SKM-1 (cell line): ENCODE measurements around the gene TP53BP1.
"Not testable (repeated sequence)": the region's sequence is repeated elsewhere in the genome, so short reads cannot be mapped to it uniquely, and the experiment has no call there.

Source experiments
- DNase-seq: peaks from one replicate; lab custom pipeline; 2025; ENCODE audit not compliant: unreplicated experiment; lab: John Stamatoyannopoulos, UW

The TP53BP1 gene

GRCh38 chr15:43492673-43493601 lies at the start of gene TP53BP1:
TSS of gene TP53BP1 (minus strand) at chr15:43493156. CDS start at chr15:43493043, 113 bp downstream.
- peak; percentile 59 for DNase-seq

DNA sequence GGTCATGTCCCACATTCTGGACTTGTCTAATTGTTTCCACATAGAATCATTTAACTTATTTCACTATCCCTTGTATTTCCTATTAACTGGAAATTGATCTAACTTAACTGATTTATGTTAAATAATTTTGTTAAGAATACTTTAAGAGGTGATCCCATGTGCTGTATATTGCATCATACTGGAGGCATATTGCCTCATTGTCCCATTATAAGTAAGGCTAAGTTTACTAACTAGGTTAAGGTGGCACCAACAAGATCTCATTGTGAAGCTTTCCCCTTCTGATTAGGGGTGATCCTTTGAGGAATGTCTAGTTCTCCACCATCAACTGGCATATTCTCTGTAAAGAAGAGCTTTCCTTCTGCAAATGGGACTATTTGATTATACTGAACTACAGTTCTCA lies 48.8 kb upstream of the TP53BP1 start:
- no peak for DNase-seq

- no peak for DNase-seq
These were observed 45.1 kb upstream of the TP53BP1 start for GRCh38 chr15:43538091-43538490.

- no peak for DNase-seq
These were observed 41.9 kb upstream of the TP53BP1 start for GRCh38 chr15:43534897-43535296.

DNA sequence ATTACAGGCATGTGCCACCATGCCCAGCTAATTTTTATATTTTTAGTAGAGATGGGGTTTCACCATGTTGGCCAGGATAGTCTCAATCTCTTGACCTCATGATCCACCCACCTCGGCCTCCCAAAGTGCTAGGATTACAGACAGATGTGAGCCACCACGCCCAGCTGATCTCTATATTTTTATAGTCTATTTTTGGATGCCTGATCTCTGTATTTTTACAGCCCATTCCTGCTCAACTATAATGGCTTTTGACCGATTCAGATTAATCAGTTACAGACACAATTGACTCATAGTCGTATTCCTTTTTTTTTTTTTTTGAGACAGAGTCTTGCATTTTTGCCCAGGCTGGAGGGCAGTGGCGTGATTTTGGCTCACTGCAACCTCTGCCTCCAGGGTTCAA lies 39.9 kb upstream of the TP53BP1 start:
- not testable (repeated sequence) for DNase-seq

DNA sequence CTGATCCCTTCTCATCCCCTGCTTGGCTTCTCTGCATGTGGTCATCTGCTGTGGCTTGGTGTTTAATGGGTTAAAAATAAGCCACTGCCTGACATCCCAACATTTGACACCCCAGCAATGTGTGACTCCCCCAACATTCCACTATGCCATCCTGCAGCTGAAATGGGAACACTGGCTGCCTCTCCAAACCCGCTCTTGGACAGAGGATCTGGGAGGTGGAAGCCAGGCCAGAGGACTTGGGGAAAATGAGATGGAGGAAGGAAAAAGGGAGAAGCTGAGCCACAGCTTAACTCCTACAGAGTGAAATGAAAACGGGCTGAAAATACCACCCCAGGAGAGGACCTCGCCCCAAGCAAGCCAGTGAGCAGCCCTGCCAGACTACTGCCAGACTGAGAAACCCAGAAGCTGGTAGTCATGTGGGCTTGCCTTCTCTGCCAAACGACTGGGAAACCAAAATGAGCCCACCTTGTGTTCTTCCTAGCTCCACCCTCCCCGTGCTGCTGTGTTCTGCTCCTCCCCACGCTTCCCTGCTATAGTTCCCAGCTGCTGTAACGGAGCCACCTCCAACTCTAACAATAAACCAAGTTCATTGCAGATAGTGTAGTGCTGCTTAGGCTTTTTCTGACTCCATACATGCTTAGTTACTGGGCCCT lies 38.2 kb upstream of the TP53BP1 start:
- DNase-seq: no peak

GRCh38 chr15:43529587-43530345 lies 36.8 kb upstream of the TP53BP1 start:
- DNase-seq: no peak

GRCh38 chr15:43529141-43529540 lies 36.2 kb upstream of the TP53BP1 start:
- DNase-seq: no peak

- DNase-seq: no peak
These were observed 35.6 kb upstream of the TP53BP1 start for GRCh38 chr15:43528542-43529007.

GRCh38 chr15:43527802-43528541 lies 35.0 kb upstream of the TP53BP1 start:
- DNase-seq: no peak

DNA sequence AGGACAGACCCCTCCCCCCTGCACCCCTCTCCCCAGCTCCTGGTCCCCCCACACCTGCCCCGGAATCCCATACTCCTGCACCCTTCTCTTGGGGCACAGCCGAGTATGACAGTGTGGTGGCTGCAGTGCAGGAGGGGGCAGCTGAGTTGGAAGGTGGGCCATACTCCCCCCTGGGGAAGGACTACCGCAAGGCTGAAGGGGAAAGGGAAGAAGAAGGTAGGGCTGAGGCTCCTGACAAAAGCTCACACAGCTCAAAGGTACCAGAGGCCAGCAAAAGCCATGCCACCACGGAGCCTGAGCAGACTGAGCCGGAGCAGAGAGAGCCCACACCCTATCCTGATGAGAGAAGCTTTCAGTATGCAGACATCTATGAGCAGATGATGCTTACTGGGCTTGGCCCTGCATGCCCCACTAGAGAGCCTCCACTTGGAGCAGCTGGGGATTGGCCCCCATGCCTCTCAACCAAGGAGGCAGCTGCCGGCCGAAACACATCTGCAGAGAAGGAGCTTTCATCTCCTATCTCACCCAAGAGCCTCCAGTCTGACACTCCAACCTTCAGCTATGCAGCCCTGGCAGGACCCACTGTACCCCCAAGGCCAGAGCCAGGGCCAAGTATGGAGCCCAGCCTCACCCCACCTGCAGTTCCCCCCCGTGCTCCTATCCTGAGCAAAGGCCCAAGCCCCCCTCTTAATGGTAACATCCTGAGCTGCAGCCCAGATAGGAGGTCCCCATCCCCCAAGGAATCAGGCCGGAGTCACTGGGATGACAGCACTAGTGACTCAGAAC lies 34.3 kb upstream of the TP53BP1 start:
- no peak for DNase-seq

DNA sequence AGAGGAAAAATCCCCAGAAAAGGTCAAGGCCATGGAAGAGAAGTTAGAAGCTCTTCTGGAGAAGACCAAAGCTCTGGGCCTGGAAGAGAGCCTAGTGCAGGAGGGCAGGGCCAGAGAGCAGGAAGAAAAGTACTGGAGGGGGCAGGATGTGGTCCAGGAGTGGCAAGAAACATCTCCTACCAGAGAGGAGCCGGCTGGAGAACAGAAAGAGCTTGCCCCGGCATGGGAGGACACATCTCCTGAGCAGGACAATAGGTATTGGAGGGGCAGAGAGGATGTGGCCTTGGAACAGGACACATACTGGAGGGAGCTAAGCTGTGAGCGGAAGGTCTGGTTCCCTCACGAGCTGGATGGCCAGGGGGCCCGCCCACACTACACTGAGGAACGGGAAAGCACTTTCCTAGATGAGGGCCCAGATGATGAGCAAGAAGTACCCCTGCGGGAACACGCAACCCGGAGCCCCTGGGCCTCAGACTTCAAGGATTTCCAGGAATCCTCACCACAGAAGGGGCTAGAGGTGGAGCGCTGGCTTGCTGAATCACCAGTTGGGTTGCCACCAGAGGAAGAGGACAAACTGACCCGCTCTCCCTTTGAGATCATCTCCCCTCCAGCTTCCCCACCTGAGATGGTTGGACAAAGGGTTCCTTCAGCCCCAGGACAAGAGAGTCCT lies 33.4 kb upstream of the TP53BP1 start:
- no peak for DNase-seq

GRCh38 chr15:43525131-43525530 lies 32.2 kb upstream of the TP53BP1 start:
- DNase-seq: no peak

- DNase-seq: no peak
These were observed 31.4 kb upstream of the TP53BP1 start for GRCh38 chr15:43524254-43524845.

DNA sequence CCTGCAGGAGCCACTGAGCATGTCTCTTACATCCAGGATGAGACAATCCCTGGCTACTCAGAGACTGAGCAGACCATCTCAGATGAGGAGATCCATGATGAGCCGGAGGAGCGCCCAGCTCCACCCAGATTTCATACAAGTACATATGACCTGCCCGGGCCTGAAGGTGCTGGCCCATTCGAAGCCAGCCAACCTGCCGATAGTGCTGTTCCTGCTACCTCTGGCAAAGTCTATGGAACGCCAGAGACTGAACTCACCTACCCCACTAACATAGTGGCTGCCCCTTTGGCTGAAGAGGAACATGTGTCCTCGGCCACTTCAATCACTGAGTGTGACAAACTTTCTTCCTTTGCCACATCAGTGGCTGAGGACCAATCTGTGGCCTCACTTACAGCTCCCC lies 30.7 kb upstream of the TP53BP1 start:
- DNase-seq: no peak

DNA sequence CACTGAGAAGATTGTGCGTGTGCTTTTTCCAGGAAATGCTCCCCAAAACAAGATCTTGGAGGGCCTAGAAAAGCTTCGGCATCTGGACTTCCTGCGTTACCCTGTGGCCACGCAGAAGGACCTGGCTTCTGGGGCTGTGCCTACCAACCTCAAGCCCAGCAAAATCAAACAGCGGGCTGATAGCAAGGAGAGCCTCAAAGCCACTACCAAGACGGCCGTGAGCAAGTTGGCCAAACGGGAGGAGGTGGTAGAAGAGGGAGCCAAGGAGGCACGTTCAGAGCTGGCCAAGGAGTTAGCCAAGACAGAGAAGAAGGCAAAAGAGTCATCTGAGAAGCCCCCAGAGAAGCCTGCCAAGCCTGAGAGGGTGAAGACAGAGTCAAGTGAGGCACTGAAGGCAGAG lies 29.3 kb upstream of the TP53BP1 start:
- no peak for DNase-seq

DNA sequence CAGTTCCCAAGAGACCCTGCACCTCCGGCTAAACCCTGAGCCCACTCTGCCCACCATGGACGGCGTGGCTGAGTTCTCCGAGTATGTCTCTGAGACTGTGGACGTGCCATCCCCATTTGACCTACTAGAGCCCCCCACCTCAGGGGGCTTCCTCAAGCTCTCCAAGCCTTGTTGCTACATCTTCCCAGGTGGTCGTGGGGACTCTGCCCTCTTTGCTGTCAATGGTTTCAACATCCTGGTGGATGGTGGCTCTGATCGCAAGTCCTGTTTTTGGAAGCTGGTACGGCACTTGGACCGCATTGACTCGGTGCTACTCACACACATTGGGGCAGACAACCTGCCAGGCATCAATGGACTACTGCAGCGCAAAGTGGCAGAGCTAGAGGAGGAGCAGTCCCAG lies 28.5 kb upstream of the TP53BP1 start:
- no peak for DNase-seq

GRCh38 chr15:43520138-43520537 lies 27.2 kb upstream of the TP53BP1 start:
- DNase-seq: no peak

DNA sequence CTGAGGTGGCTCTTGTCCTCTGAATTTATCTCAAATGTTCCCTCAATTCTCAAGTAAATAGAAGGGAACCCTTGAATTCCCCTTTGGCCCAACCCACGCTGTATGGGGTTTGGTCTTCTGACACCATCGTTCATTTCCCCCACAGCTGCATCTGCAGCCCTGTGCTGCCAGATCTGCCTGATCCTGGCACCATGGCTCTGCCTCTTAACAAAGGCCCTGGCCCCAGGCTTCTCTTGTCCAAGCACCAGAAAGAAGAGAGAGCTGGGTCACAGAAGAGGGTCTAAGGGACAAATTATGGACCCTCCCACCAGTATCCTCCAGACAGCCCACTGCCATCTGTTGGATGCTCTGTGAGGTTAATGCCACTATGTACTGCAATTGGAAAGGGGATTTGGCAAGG lies 26.2 kb upstream of the TP53BP1 start:
- DNase-seq: no peak
